Neuronal stem cell (in vitro differentiated cells): Measurements from ENCODE around the gene FRRS1L.

Experiments
- DNase-seq: peaks from one replicate; pipeline ENCODE4 v3.0.0-alpha.2; 2013; ENCODE audit warnings: low spot score
- H2AFZ ChIP-seq: one replicate; pipeline ENCODE4 v1.6.1; 2013; ENCODE audit warnings: mild to moderate bottlenecking, low read length, inconsistent platforms
- H2AK5ac ChIP-seq: 2 replicates; pipeline ENCODE4 v1.6.1; 2013; ENCODE audit warnings: low read depth, mild to moderate bottlenecking, inconsistent platforms, low read length, moderate library complexity, mixed read lengths
- H2BK120ac ChIP-seq: 2 replicates; pipeline ENCODE4 v1.6.1; 2013; ENCODE audit warnings: low read depth, mild to moderate bottlenecking, inconsistent platforms, low read length, moderate library complexity, mixed read lengths
- H2BK12ac ChIP-seq: one replicate; pipeline ENCODE4 v1.6.1; 2013; ENCODE audit warnings: low read length, inconsistent platforms
- H2BK15ac ChIP-seq: 2 replicates; pipeline ENCODE4 v1.6.1; 2013; ENCODE audit warnings: mild to moderate bottlenecking, low read length, inconsistent platforms, mixed read lengths
- H2BK5ac ChIP-seq: one replicate; pipeline ENCODE4 v1.6.1; 2013; ENCODE audit warnings: inconsistent platforms, mild to moderate bottlenecking, low read length, moderate library complexity
- H3K14ac ChIP-seq: one replicate; pipeline ENCODE4 v1.6.1; 2013; ENCODE audit warnings: low read length, inconsistent platforms
- H3K18ac ChIP-seq: 2 replicates; pipeline ENCODE4 v1.6.1; 2013; ENCODE audit warnings: low read length, inconsistent platforms
- H3K23ac ChIP-seq: 2 replicates; pipeline ENCODE4 v1.6.1; 2013; ENCODE audit warnings: low read depth, mild to moderate bottlenecking, mixed read lengths, low read length, inconsistent platforms; ENCODE audit not compliant: poor library complexity
- H3K27ac ChIP-seq: replicated peaks from 3 replicates; pipeline ENCODE4 v1.5.1; 2013; ENCODE audit warnings: low read length, inconsistent platforms
- H3K27me3 ChIP-seq, 3 experiments: 2 replicates each; pipeline ENCODE4 v1.6.1; 2013; ENCODE audit warnings: low read length in 3 of 3, mild to moderate bottlenecking in 2 of 3, inconsistent platforms in 1 of 3, low read depth in 1 of 3, mixed read lengths in 1 of 3, moderate library complexity in 1 of 3; ENCODE audit not compliant: control insufficient read depth in 3 of 3, insufficient read depth in 3 of 3
- H3K36me3 ChIP-seq, 2 donors: replicated peaks in 1 of 2; 2 replicates each; pipeline ENCODE4 v1.6.1; 2013; ENCODE audit warnings: low read length in 2 of 2; ENCODE audit not compliant: control insufficient read depth in 2 of 2, insufficient read depth in 2 of 2
- H3K4ac ChIP-seq: 2 replicates; pipeline ENCODE4 v1.6.1; 2013; ENCODE audit warnings: inconsistent platforms, mild to moderate bottlenecking, low read length, moderate library complexity
- H3K4me1 ChIP-seq, 2 donors: 1 replicate in 1 of 2; 2 replicates in 1 of 2; pipeline ENCODE4 v1.6.1; 2013; ENCODE audit warnings: low read length in 2 of 2, low read depth in 1 of 2; ENCODE audit not compliant: control insufficient read depth in 2 of 2, insufficient read depth in 1 of 2
- H3K4me2 ChIP-seq: one replicate; pipeline ENCODE4 v1.6.1; 2013; ENCODE audit warnings: mild to moderate bottlenecking, low read length, inconsistent platforms; ENCODE audit not compliant: insufficient read depth, poor library complexity, severe bottlenecking
- H3K4me3 ChIP-seq, 2 donors: 2 replicates each; pipeline ENCODE4 v1.5.1; 2013; ENCODE audit warnings: low read length in 2 of 2, mild to moderate bottlenecking in 2 of 2, inconsistent platforms in 1 of 2, moderate library complexity in 1 of 2
- H3K79me1 ChIP-seq: one replicate; pipeline ENCODE4 v1.6.1; 2013; ENCODE audit warnings: low read depth, mild to moderate bottlenecking, inconsistent platforms, low read length, moderate library complexity
- H3K9ac ChIP-seq: one replicate; pipeline ENCODE4 v1.6.1; 2013; ENCODE audit warnings: mild to moderate bottlenecking, low read depth, low read length, inconsistent platforms; ENCODE audit not compliant: poor library complexity
- H3K9me3 ChIP-seq, 2 donors: replicated peaks in 1 of 2; 2 replicates each; pipeline versions ENCODE3 to v1.6.1; 2013; ENCODE audit warnings: low read length in 2 of 2, mild to moderate bottlenecking in 2 of 2, inconsistent platforms in 1 of 2, low read depth in 1 of 2, mixed read lengths in 1 of 2, moderate library complexity in 1 of 2; ENCODE audit not compliant: control insufficient read depth in 2 of 2, insufficient read depth in 1 of 2
- H4K8ac ChIP-seq: one replicate; pipeline ENCODE4 v1.6.1; 2013; ENCODE audit warnings: low read depth, mild to moderate bottlenecking, inconsistent platforms, low read length, moderate library complexity
- H4K91ac ChIP-seq: one replicate; pipeline ENCODE4 v1.6.1; 2013; ENCODE audit warnings: low read length, low read depth, mild to moderate bottlenecking, inconsistent platforms; ENCODE audit not compliant: poor library complexity
- WGBS, 2 donors: extraction: QIAGEN DNeasy Blood & Tissue Kit; methylation state at CpG; one replicate each; pipeline ENCODE4 v1.1.7; 2013; ENCODE audit warnings: missing lambda C conversion rate in 2 of 2, mixed read lengths in 1 of 2; ENCODE audit not compliant: insufficient read length in 2 of 2, insufficient replicate concordance in 1 of 2; ENCODE audit errors: extremely low coverage in 2 of 2; 5-methylcytosine and 5-hydroxymethylcytosine counted together

The FRRS1L gene

DNA sequence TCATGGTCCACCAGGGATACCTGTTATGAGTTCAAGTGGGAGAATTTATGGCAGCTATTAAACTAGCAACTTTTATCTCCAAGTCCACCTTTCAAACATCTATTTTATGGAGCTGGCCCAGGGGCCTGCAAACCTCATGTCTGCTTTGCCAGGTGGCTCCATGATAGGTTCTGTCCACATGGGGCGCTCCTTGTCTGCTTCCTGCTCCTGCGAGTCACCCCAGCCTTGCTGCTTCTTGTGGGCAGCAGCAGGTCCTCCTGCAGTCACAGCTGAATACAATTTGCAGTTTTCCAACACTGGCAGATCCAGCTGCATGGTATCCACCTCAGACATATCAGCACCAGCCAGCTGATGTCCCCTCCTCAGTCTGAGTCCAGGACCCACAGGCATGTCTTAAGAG is 39.6 kb upstream of the FRRS1L start:
- no peak overlapping the region for H2BK15ac ChIP-seq
- H2BK120ac ChIP-seq, result no peak overlapping the region
- H3K4me2 ChIP-seq, result no peak overlapping the region
- no peak overlapping the region for H2BK5ac ChIP-seq
- no peak overlapping the region for H3K14ac ChIP-seq
- no peak overlapping the region for H3K27ac ChIP-seq
- H3K4me1 ChIP-seq, result no peaks in the 10 kb centered on the region
- no CpG with 5 or more reads among the region's 2 CpGs for WGBS, 2 donors
- no peak overlapping the region for H2AK5ac ChIP-seq
- H2AFZ ChIP-seq, result no peak overlapping the region
- no peak overlapping the region for H4K91ac ChIP-seq
- H3K9ac ChIP-seq, result no peak overlapping the region
- no peak overlapping the region for H4K8ac ChIP-seq
- H3K23ac ChIP-seq, result no peak overlapping the region
- no peaks in the 10 kb centered on the region for H3K9me3 ChIP-seq
- no peak for DNase-seq
- H3K4ac ChIP-seq, result no peak overlapping the region
- H2BK12ac ChIP-seq, result no peak overlapping the region
- no peak overlapping the region for H3K4me3 ChIP-seq
- peaks cover 0 to 28% (median 0%) of the 10 kb centered on the region in 3 experiments for H3K27me3 ChIP-seq
- H3K18ac ChIP-seq, result no peak overlapping the region
- no peaks in the 10 kb centered on the region for H3K79me1 ChIP-seq
- H3K36me3 ChIP-seq, result no peaks in the 10 kb centered on the region

DNA sequence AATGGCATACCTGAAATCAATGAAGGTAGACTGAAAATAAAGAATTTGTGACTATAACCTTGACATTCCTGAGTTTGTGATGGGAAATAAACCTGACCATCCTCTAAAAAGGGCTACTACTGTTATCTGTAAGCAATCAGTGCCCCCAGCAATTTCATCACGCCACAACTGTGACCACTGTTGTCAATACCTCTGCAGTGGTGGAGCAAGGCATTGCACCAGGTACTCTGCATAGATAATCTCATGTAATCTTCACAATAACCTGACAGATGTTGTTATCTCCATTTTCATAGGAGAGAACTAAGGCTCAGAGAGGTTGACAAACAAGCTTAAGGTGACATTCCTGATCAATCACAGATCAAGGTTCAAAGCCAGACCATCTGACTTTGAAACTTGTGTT is 38.5 kb upstream of the FRRS1L start:
- Histone ChIP-seq H3K79me1 (no peaks in the 10 kb centered on the region), H3K4me3 (no peak overlapping the region), H3K4ac (no peak overlapping the region), H3K4me1 (no peaks in the 10 kb centered on the region), H3K27ac (no peak overlapping the region), H3K27me3 (peaks cover 0 to 32% (median 0%) of the 10 kb centered on the region in 3 experiments), H3K14ac (no peak overlapping the region), H3K4me2 (no peak overlapping the region), H2AK5ac (no peak overlapping the region), H4K91ac (no peak overlapping the region), H4K8ac (no peak overlapping the region), H2BK5ac (no peak overlapping the region), H2BK120ac (no peak overlapping the region), H3K9ac (no peak overlapping the region), H3K36me3 (no peaks in the 10 kb centered on the region), H2AFZ (no peak overlapping the region), H3K18ac (no peak overlapping the region), H3K9me3 (no peaks in the 10 kb centered on the region), H3K23ac (no peak overlapping the region), H2BK15ac (no peak overlapping the region), H2BK12ac (no peak overlapping the region)
- no peak for DNase-seq
- WGBS, 2 donors, result no CpG with 5 or more reads among the region's 1 CpG

GRCh38 chr9:109203761-109204360 is 36.8 kb upstream of the FRRS1L start:
- Histone ChIP-seq H3K4me2 (no peak overlapping the region), H3K14ac (no peak overlapping the region), H3K27me3 (peaks cover 0 to 36% (median 0%) of the 10 kb centered on the region in 3 experiments), H2AFZ (no peak overlapping the region), H4K8ac (no peak overlapping the region), H3K4ac (no peak overlapping the region), H2BK5ac (no peak overlapping the region), H3K23ac (no peak overlapping the region), H3K27ac (no peak overlapping the region), H3K18ac (no peak overlapping the region), H2BK12ac (no peak overlapping the region), H3K79me1 (no peaks in the 10 kb centered on the region), H4K91ac (no peak overlapping the region), H3K9me3 (no peaks in the 10 kb centered on the region), H2BK15ac (no peak overlapping the region), H3K9ac (no peak overlapping the region), H3K4me1 (no peaks in the 10 kb centered on the region), H3K36me3 (no peaks in the 10 kb centered on the region), H2AK5ac (no peak overlapping the region), H2BK120ac (no peak overlapping the region), H3K4me3 (no peak overlapping the region)
- no CpG with 5 or more reads among the region's 4 CpGs for WGBS, 2 donors
- no peak for DNase-seq

GRCh38 chr9:109199676-109200075 is 32.6 kb upstream of the FRRS1L start:
- Histone ChIP-seq H3K36me3 (no peaks in the 10 kb centered on the region), H2BK15ac (no peak overlapping the region), H3K4me2 (no peak overlapping the region), H2BK120ac (no peak overlapping the region), H4K8ac (no peak overlapping the region), H3K27ac (no peak overlapping the region), H3K4me3 (no peak overlapping the region), H4K91ac (no peak overlapping the region), H2AFZ (no peak overlapping the region), H3K23ac (no peak overlapping the region), H3K79me1 (no peaks in the 10 kb centered on the region), H3K14ac (no peak overlapping the region), H3K18ac (no peak overlapping the region), H2BK5ac (no peak overlapping the region), H3K9me3 (no peaks in the 10 kb centered on the region), H3K4ac (no peak overlapping the region), H3K27me3 (peaks cover 0 to 45% (median 0%) of the 10 kb centered on the region in 3 experiments), H3K4me1 (no peaks in the 10 kb centered on the region), H3K9ac (no peak overlapping the region), H2BK12ac (no peak overlapping the region), H2AK5ac (no peak overlapping the region)
- no peak for DNase-seq
- no CpG with 5 or more reads among the region's 5 CpGs for WGBS, 2 donors
